GM23338 (cell line): ENCODE data around the gene TENT5C. TPM values are rescaled to one million over a fixed set of nuclear protein-coding genes. Genes with fewer than 3 reads are reported as not detected.

Experiments used
- ATAC-seq: fragments of 200-7000 bp; cut with Tn5 transposase; 3 replicates; pipeline ENCODE4 v1.9.1; 2020
- DNase-seq: peaks from one replicate; pipeline ENCODE4 v3.0.0-alpha.2; 2015; ENCODE audit warnings: low spot score
- H2AFZ ChIP-seq: fragments of 200-600 bp; sonication (generic); 2 replicates; pipeline ENCODE4 v1.8.0; 2016; ENCODE audit warnings: antibody characterized with exemption, mild to moderate bottlenecking, moderate library complexity
- H3F3A ChIP-seq: fragments of 200-600 bp; sonication (generic); replicated peaks from 2 replicates; pipeline ENCODE4 v1.8.0; 2017; ENCODE audit warnings: antibody characterized with exemption, mixed run types, low read depth
- H3K27ac ChIP-seq: fragments of 200-600 bp; sonication (generic); 2 replicates; pipeline ENCODE4 v1.6.1; 2016; ENCODE audit warnings: low read depth
- H3K27me3 ChIP-seq: fragments of 200-600 bp; sonication (generic); 2 replicates; pipeline ENCODE4 v1.8.0; 2016; ENCODE audit warnings: mild to moderate bottlenecking, mixed run types, moderate library complexity; ENCODE audit not compliant: insufficient read depth
- H3K36me3 ChIP-seq: fragments of 200-600 bp; sonication (generic); 2 replicates; pipeline ENCODE4 v1.8.0; 2016; ENCODE audit warnings: mild to moderate bottlenecking; ENCODE audit not compliant: insufficient read depth
- H3K4me1 ChIP-seq: fragments of 200-600 bp; sonication (generic); 2 replicates; pipeline ENCODE4 v1.8.0; 2016; ENCODE audit warnings: mild to moderate bottlenecking, moderate library complexity; ENCODE audit not compliant: insufficient read depth
- H3K4me2 ChIP-seq: fragments of 200-600 bp; sonication (generic); 2 replicates; pipeline ENCODE4 v1.7.1; 2017; ENCODE audit warnings: mixed run types
- H3K4me3 ChIP-seq: fragments of 200-600 bp; sonication (generic); 2 replicates; pipeline ENCODE4 v1.6.1; 2016; ENCODE audit warnings: mixed run types
- H3K79me2 ChIP-seq: fragments of 200-600 bp; sonication (generic); replicated peaks from 2 replicates; pipeline ENCODE4 v1.8.0; 2017; ENCODE audit warnings: mild to moderate bottlenecking; ENCODE audit not compliant: insufficient read depth
- H3K9me2 ChIP-seq: fragments of 200-600 bp; sonication (generic); 2 replicates; pipeline ENCODE4 v1.8.0; 2017; ENCODE audit not compliant: insufficient read depth
- H4K20me1 ChIP-seq: fragments of 200-600 bp; sonication (generic); replicated peaks from 2 replicates; pipeline ENCODE4 v1.8.0; 2017; ENCODE audit warnings: mild to moderate bottlenecking; ENCODE audit not compliant: insufficient read depth
- H3K27ac Mint-ChIP-seq: 2 replicates; pipeline ENCODE4 v1.8.0; 2020; ENCODE audit warnings: inconsistent platforms, mild to moderate bottlenecking, moderate library complexity, mixed read lengths
- H3K27me3 Mint-ChIP-seq: 3 replicates; pipeline ENCODE4 v1.8.0; 2022; ENCODE audit warnings: low read depth, mild to moderate bottlenecking, moderate library complexity, mixed read lengths, inconsistent platforms; ENCODE audit not compliant: insufficient read depth, poor library complexity
- H3K36me3 Mint-ChIP-seq: 3 replicates; pipeline ENCODE4 v1.8.0; 2021; ENCODE audit warnings: low read depth, mild to moderate bottlenecking, inconsistent platforms, moderate library complexity, mixed read lengths
- H3K4me1 Mint-ChIP-seq: 3 replicates; pipeline ENCODE4 v1.8.0; 2020; ENCODE audit warnings: mild to moderate bottlenecking, inconsistent platforms, mixed read lengths
- H3K4me3 Mint-ChIP-seq: 3 replicates; pipeline ENCODE4 v1.8.0; 2021; ENCODE audit warnings: moderate library complexity, mild to moderate bottlenecking, inconsistent platforms, mixed read lengths
- H3K9me3 Mint-ChIP-seq: 3 replicates; pipeline ENCODE4 v1.8.0; 2020; ENCODE audit warnings: moderate library complexity, mild to moderate bottlenecking, inconsistent platforms, mixed read lengths
- CREB1 ChIP-seq: fragments of 250-450 bp; sonication (Bioruptor Pico); IDR thresholded peaks from 2 replicates; pipeline ENCODE4 v1.5.0; 2020; ENCODE audit warnings: low read depth, mild to moderate bottlenecking, moderate library complexity
- CTCF ChIP-seq, 2 experiments: fragments of 200-600 bp in 1 of 2; sonication (generic) in 1 of 2; conservative IDR thresholded peaks; 2 replicates each; pipeline versions ENCODE4 v1.5.1 to v1.6.1; 2016 to 2017; ENCODE audit warnings: antibody characterized with exemption in 2 of 2, low read depth in 2 of 2, mild to moderate bottlenecking in 2 of 2, moderate library complexity in 1 of 2
- ETS1 ChIP-seq: IDR thresholded peaks from 2 replicates; pipeline ENCODE4 v1.6.1; 2016; ENCODE audit warnings: antibody characterized with exemption
- EZH2 ChIP-seq: fragments of 200-600 bp; sonication (generic); IDR thresholded peaks from one replicate; pipeline ENCODE4 v1.8.0; 2017; ENCODE audit warnings: antibody characterized with exemption, mild to moderate bottlenecking, low read depth; ENCODE audit not compliant: unreplicated experiment
- EZH2phosphoT487 ChIP-seq: fragments of 200-600 bp; sonication (generic); IDR thresholded peaks from one replicate; pipeline ENCODE4 v1.8.1; 2018; ENCODE audit warnings: antibody characterized with exemption; ENCODE audit not compliant: unreplicated experiment
- POLR2AphosphoS5 ChIP-seq: IDR thresholded peaks from 2 replicates; pipeline ENCODE4 v1.6.1; 2016; ENCODE audit warnings: antibody characterized with exemption, low read depth
- REST ChIP-seq: IDR thresholded peaks from one replicate; pipeline ENCODE4 v1.6.1; 2018; ENCODE audit warnings: antibody characterized with exemption; ENCODE audit not compliant: unreplicated experiment
- STAT1 ChIP-seq: IDR thresholded peaks from one replicate; pipeline ENCODE4 v1.6.1; 2016; ENCODE audit warnings: antibody characterized with exemption; ENCODE audit not compliant: unreplicated experiment
- ZNF114 ChIP-seq: fragments of 250-450 bp; sonication (Bioruptor Pico); IDR thresholded peaks from 2 replicates; pipeline ENCODE4 v1.5.0; 2020; ENCODE audit warnings: mild to moderate bottlenecking, moderate library complexity
- ZNF462 ChIP-seq: fragments of 250-450 bp; sonication (Bioruptor Pico); IDR thresholded peaks from 2 replicates; pipeline ENCODE4 v1.5.0; 2020; ENCODE audit warnings: mild to moderate bottlenecking, moderate library complexity
- polyA plus RNA-seq: library from polyadenylated mRNA; unstranded; fragments of >200 nt; fragmentation: Nextera tagmentation; extraction: Ambion mirVana; gene quantifications from 2 replicates; pipeline ENCODE4 v1.2.1, GENCODE V29; 2016
- total RNA-seq: library from RNA; depleted of rRNA; stranded (reverse); fragments of >200 nt; shearing (Covaris generic); gene quantifications from 2 replicates; pipeline ENCODE4 v1.2.3, GENCODE V29; 2014

The TENT5C gene
- total and polyA plus RNA-seq, 2 experiments from 2014 or later = 0.23 to 0.80 TPM

GRCh38 chr1:117559139-117559538 lies 46.7 kb upstream of the TENT5C start (continued):
- no peak for TF ChIP-seq ETS1
- no peak for TF ChIP-seq POLR2AphosphoS5
- TF ChIP-seq STAT1 = no peak
- TF ChIP-seq CTCF (conservative IDR thresholded peaks at IDR 0.05; ENCODE audit: low read depth in 2 of 2) = no peak
- no peak for TF ChIP-seq REST
- no peak for TF ChIP-seq EZH2
- no peak for TF ChIP-seq CREB1 (CRISPR knock-in tag)

GRCh38 chr1:117559985-117560384 lies 45.9 kb upstream of the TENT5C start:
- H3K9me3 Mint-ChIP-seq = peaks cover 27% of the 10 kb centered on the region
- TF ChIP-seq EZH2phosphoT487 = no peak
- no peak for TF ChIP-seq ZNF462 (CRISPR knock-in tag)
- no peak for TF ChIP-seq ZNF114 (CRISPR knock-in tag)

More at GRCh38 chr1:117559985-117560384, 45.9 kb upstream of the TENT5C start:
- ATAC-seq (no peak), DNase-seq (no peak)
- H3K4me1 Mint-ChIP-seq = peaks cover 2% of the 10 kb centered on the region; the same call in 1 of the 3 replicates
- H3K4me3 Mint-ChIP-seq = no peak overlapping the region
- Histone ChIP-seq H3K79me2 (no peaks in the 10 kb centered on the region), H3K4me2 (no peak overlapping the region), H3K36me3 (no peaks in the 10 kb centered on the region), H3K27me3 (no peaks in the 10 kb centered on the region), H3K27ac (no peak overlapping the region), H3K4me1 (no peaks in the 10 kb centered on the region), H4K20me1 (no peaks in the 10 kb centered on the region), H3K4me3 (no peak overlapping the region), H2AFZ (no peak overlapping the region), H3F3A (no peaks in the 10 kb centered on the region), H3K9me2 (no peaks in the 10 kb centered on the region; the same call in 1 of the 2 replicates)
- H3K36me3 Mint-ChIP-seq = peaks cover 13% of the 10 kb centered on the region
- H3K27me3 Mint-ChIP-seq = peaks cover 4% of the 10 kb centered on the region
- H3K27ac Mint-ChIP-seq = no peak overlapping the region
